ENCODE measurements around the gene SPNS2. TPM values are rescaled to one million over a fixed set of nuclear protein-coding genes. Genes with fewer than 3 reads are reported as not detected.

The SPNS2 gene
- total RNA-seq, 1 experiment from 2014 or later, result 0.33 TPM

- Histone ChIP-seq H2BK120ac (ENCODE audit: low read depth, low read length, poor library complexity, severe bottlenecking) (no peak overlapping the region), H3K18ac (ENCODE audit: insufficient read length, low read depth, low read length) (no peak overlapping the region), H3K4me2 (ENCODE audit: insufficient read depth, insufficient read length, low read length) (no peak overlapping the region), H2AK5ac (ENCODE audit: insufficient read length, low read length) (no peak overlapping the region), H3K23ac (ENCODE audit: insufficient read length, low read depth, low read length) (no peak overlapping the region), H3K4me1 (ENCODE audit: insufficient read depth, low read length) (no peaks in the 10 kb centered on the region), H3K27ac (ENCODE audit: insufficient read length, low read depth, low read length) (no peak overlapping the region), H3K27me3 (ENCODE audit: insufficient read depth, low read length) (no peaks in the 10 kb centered on the region), H3K23me2 (ENCODE audit: insufficient read length, low read depth, low read length, poor library complexity, severe bottlenecking) (no peaks in the 10 kb centered on the region), H3K79me2 (ENCODE audit: insufficient read depth, low read length) (no peaks in the 10 kb centered on the region), H3K79me1 (ENCODE audit: insufficient read depth, low read depth, low read length, poor library complexity, severe bottlenecking) (no peaks in the 10 kb centered on the region), H4K20me1 (ENCODE audit: control insufficient read depth, insufficient read depth, insufficient read length) (no peaks in the 10 kb centered on the region), H3K9me3 (ENCODE audit: control insufficient read depth, low read depth, low read length) (no peaks in the 10 kb centered on the region), H3K56ac (ENCODE audit: insufficient read length, low read depth, low read length) (no peak overlapping the region), H3K14ac (ENCODE audit: insufficient read depth, low read length) (no peak overlapping the region), H4K91ac (ENCODE audit: insufficient read length, low read depth, low read length) (no peak overlapping the region), H4K8ac (replicated peaks; ENCODE audit: insufficient read length, low read depth, low read length) (no peak overlapping the region), H2BK20ac (ENCODE audit: low read depth, low read length, poor library complexity, severe bottlenecking) (no peak overlapping the region), H2BK12ac (ENCODE audit: insufficient read length, low read depth, low read length) (no peak overlapping the region), H3K9ac (ENCODE audit: extremely low read depth, insufficient read length, low read length) (no peak overlapping the region), H4K5ac (ENCODE audit: insufficient read length, low read depth, low read length) (no peak overlapping the region), H3K4ac (ENCODE audit: low read depth, low read length) (no peak overlapping the region), H2BK15ac (ENCODE audit: low read depth, low read length) (no peak overlapping the region), H3T11ph (ENCODE audit: low read length) (no peak overlapping the region), H2AFZ (ENCODE audit: low read length) (no peak overlapping the region), H2BK5ac (ENCODE audit: insufficient read length, low read length) (no peak overlapping the region)
- no peak for DNase-seq
- peaks cover 34% of the 10 kb centered on the region for H3K27me3 Mint-ChIP-seq (ENCODE audit: low read depth)
- no peak for TF ChIP-seq CTCF (conservative IDR thresholded peaks at IDR 0.05)
- H3K9me3 Mint-ChIP-seq, result no peaks in the 10 kb centered on the region
- H3K27ac Mint-ChIP-seq, result no peak overlapping the region
- no peak overlapping the region for H3K4me3 Mint-ChIP-seq
- peaks cover 7 to 25% of the 10 kb centered on the region in 2 experiments for H3K4me1 Mint-ChIP-seq
- no CpG with 5 or more reads among the region's 11 CpGs for WGBS (ENCODE audit: extremely low coverage, insufficient read length, low lambda C conversion rate)
- no peaks in the 10 kb centered on the region for H3K36me3 Mint-ChIP-seq (ENCODE audit: insufficient read depth in 1 of 3, low read depth in 3 of 3)
Observed at GRCh38 chr17:4516735-4517134, 18.1 kb downstream of the SPNS2 start.
